Neural cell (in vitro differentiated cells): ENCODE measurements around the gene ARHGEF4. TPM values are rescaled to one million over a fixed set of nuclear protein-coding genes. Genes with fewer than 3 reads are reported as not detected.
"Not testable (repeated sequence)": the region's sequence is repeated elsewhere in the genome, so short reads cannot be mapped to it uniquely, and the experiment has no call there.

Experiments used
- H2AFZ ChIP-seq: fragments of 200-600, 300-800 bp; sonication (generic), shearing (Covaris generic); 2 replicates; pipeline ENCODE4 v1.6.0; 2014; ENCODE audit warnings: low read depth, mild to moderate bottlenecking, antibody characterized with exemption, low read length, moderate library complexity
- H3F3A ChIP-seq: fragments of 200-600 bp; shearing (Covaris generic); 2 replicates; pipeline ENCODE4 v1.6.1; 2016; ENCODE audit warnings: mild to moderate bottlenecking, moderate library complexity, mixed read lengths, antibody characterized with exemption, low read length; ENCODE audit not compliant: insufficient read depth, poor library complexity, severe bottlenecking
- H3K27ac ChIP-seq: fragments of 200-600, 300-800 bp; sonication (generic), shearing (Covaris generic); 2 replicates; pipeline ENCODE4 v1.5.1; 2014; ENCODE audit warnings: mild to moderate bottlenecking, low read length, moderate library complexity
- H3K27me3 ChIP-seq: fragments of 300-800, 200-600 bp; sonication (generic), shearing (Covaris generic); 2 replicates; pipeline ENCODE4 v1.6.0; 2014; ENCODE audit warnings: mild to moderate bottlenecking, low read depth, low read length, moderate library complexity; ENCODE audit not compliant: insufficient read depth
- H3K36me3 ChIP-seq: fragments of 300-800, 200-600 bp; sonication (generic), shearing (Covaris generic); 2 replicates; pipeline ENCODE4 v1.5.1; 2014; ENCODE audit warnings: mild to moderate bottlenecking, antibody characterized with exemption, low read length, moderate library complexity; ENCODE audit not compliant: insufficient read depth
- H3K4me2 ChIP-seq: fragments of 300-800, 200-600 bp; sonication (generic), shearing (Covaris generic); 2 replicates; pipeline ENCODE4 v1.6.0; 2014; ENCODE audit warnings: mild to moderate bottlenecking, low read length
- H3K4me3 ChIP-seq: fragments of 300-800, 200-600 bp; sonication (generic), shearing (Covaris generic); 2 replicates; pipeline ENCODE4 v1.5.1; 2014; ENCODE audit warnings: mild to moderate bottlenecking, low read length, moderate library complexity
- H3K79me2 ChIP-seq: fragments of 200-600 bp; shearing (Covaris generic); replicated peaks from 2 replicates; pipeline ENCODE4 v1.6.0; 2014; ENCODE audit warnings: mild to moderate bottlenecking, low read length, moderate library complexity; ENCODE audit not compliant: insufficient read depth
- H3K9ac ChIP-seq: fragments of 300-800, 200-600 bp; sonication (generic), shearing (Covaris generic); 2 replicates; pipeline ENCODE4 v1.6.1; 2016; ENCODE audit warnings: mild to moderate bottlenecking, low read length, mixed read lengths
- H3K9me2 ChIP-seq: fragments of 200-600 bp; shearing (Covaris generic); 2 replicates; pipeline ENCODE4 v1.6.1; 2016; ENCODE audit warnings: mild to moderate bottlenecking, low read length, mixed read lengths; ENCODE audit not compliant: insufficient read depth
- H3K9me3 ChIP-seq: fragments of 200-600, 300-800 bp; sonication (generic), shearing (Covaris generic); 2 replicates; pipeline ENCODE4 v1.6.1; 2016; ENCODE audit warnings: mild to moderate bottlenecking, mixed run types, low read length, moderate library complexity, mixed read lengths
- H4K20me1 ChIP-seq: fragments of 200-600 bp; shearing (Covaris generic); 2 replicates; pipeline ENCODE4 v1.6.1; 2016; ENCODE audit warnings: mild to moderate bottlenecking, mixed run types; ENCODE audit not compliant: insufficient read depth
- CTCF ChIP-seq: fragments of 450-650 bp; IDR thresholded peaks from 2 replicates; pipeline ENCODE4 v1.5.1; 2014; ENCODE audit warnings: antibody characterized with exemption, mild to moderate bottlenecking, moderate library complexity; ENCODE audit not compliant: poor library complexity, severe bottlenecking
- EP300 ChIP-seq: fragments of 450-650 bp; conservative IDR thresholded peaks from 2 replicates; pipeline ENCODE4 v1.6.1; 2014; ENCODE audit warnings: antibody characterized with exemption, mild to moderate bottlenecking, moderate library complexity; ENCODE audit not compliant: poor library complexity, severe bottlenecking
- EZH2 ChIP-seq: fragments of 200-600, 300-800 bp; shearing (Covaris generic), sonication (generic); IDR thresholded peaks from 2 replicates; pipeline ENCODE4 v1.6.1; 2014; ENCODE audit warnings: antibody characterized with exemption, low read length, borderline replicate concordance, mild to moderate bottlenecking; ENCODE audit not compliant: insufficient read depth, poor library complexity, severe bottlenecking
- MXI1 ChIP-seq: fragments of 450-650 bp; conservative IDR thresholded peaks from 2 replicates; pipeline ENCODE4 v1.6.1; 2014; ENCODE audit warnings: antibody characterized with exemption, mild to moderate bottlenecking; ENCODE audit not compliant: poor library complexity, severe bottlenecking
- POLR2AphosphoS5 ChIP-seq: IDR thresholded peaks from 2 replicates; pipeline ENCODE4 v1.6.1; 2012
- RAD21 ChIP-seq: fragments of 450-650 bp; conservative IDR thresholded peaks from 2 replicates; pipeline ENCODE4 v1.6.1; 2014; ENCODE audit warnings: antibody characterized with exemption, mild to moderate bottlenecking, moderate library complexity
- SMC3 ChIP-seq: fragments of 450-650 bp; conservative IDR thresholded peaks from 2 replicates; pipeline ENCODE4 v1.6.1; 2014; ENCODE audit warnings: antibody characterized with exemption, mild to moderate bottlenecking, moderate library complexity; ENCODE audit not compliant: poor library complexity
- TAF1 ChIP-seq: IDR thresholded peaks from 2 replicates; pipeline ENCODE4 v1.6.1; 2012; ENCODE audit warnings: low read depth
- polyA plus RNA-seq: library from polyadenylated mRNA; depleted of rRNA; stranded (reverse); fragments of >200 nt; gene quantifications from 2 replicates; pipeline ENCODE4 v1.2.3, GENCODE V29; 2014
- TF ChIP-seq, protein P1 (sequence below): IDR thresholded peaks from 2 replicates; pipeline ENCODE4 v1.6.1; 2012; ENCODE audit warnings: borderline replicate concordance

ARHGEF4 gene
- polyA plus RNA-seq, 1 donor from 2014 or later, result 45.9 TPM

- no peaks in the 10 kb centered on the region for H3F3A ChIP-seq
- H3K9ac ChIP-seq, result no peak overlapping the region
- H3K9me3 ChIP-seq, result no peaks in the 10 kb centered on the region
- no peaks in the 10 kb centered on the region for H3K36me3 ChIP-seq
- TF ChIP-seq CTCF, result no peak
- no peak for TF ChIP-seq EZH2
- TF ChIP-seq RAD21, result no peak
- no peak for TF ChIP-seq TAF1
- TF ChIP-seq MXI1, result no peak
- TF ChIP-seq SMC3, result no peak
- no peak for TF ChIP-seq POLR2AphosphoS5
- TF ChIP-seq, protein P1, sequence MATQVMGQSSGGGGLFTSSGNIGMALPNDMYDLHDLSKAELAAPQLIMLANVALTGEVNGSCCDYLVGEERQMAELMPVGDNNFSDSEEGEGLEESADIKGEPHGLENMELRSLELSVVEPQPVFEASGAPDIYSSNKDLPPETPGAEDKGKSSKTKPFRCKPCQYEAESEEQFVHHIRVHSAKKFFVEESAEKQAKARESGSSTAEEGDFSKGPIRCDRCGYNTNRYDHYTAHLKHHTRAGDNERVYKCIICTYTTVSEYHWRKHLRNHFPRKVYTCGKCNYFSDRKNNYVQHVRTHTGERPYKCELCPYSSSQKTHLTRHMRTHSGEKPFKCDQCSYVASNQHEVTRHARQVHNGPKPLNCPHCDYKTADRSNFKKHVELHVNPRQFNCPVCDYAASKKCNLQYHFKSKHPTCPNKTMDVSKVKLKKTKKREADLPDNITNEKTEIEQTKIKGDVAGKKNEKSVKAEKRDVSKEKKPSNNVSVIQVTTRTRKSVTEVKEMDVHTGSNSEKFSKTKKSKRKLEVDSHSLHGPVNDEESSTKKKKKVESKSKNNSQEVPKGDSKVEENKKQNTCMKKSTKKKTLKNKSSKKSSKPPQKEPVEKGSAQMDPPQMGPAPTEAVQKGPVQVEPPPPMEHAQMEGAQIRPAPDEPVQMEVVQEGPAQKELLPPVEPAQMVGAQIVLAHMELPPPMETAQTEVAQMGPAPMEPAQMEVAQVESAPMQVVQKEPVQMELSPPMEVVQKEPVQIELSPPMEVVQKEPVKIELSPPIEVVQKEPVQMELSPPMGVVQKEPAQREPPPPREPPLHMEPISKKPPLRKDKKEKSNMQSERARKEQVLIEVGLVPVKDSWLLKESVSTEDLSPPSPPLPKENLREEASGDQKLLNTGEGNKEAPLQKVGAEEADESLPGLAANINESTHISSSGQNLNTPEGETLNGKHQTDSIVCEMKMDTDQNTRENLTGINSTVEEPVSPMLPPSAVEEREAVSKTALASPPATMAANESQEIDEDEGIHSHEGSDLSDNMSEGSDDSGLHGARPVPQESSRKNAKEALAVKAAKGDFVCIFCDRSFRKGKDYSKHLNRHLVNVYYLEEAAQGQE, result no peak
- no peak for TF ChIP-seq EP300
- peaks cover 42% of the 10 kb centered on the region for H3K79me2 ChIP-seq
- H2AFZ ChIP-seq, result no peak overlapping the region
- no peak overlapping the region for H3K4me3 ChIP-seq
- H4K20me1 ChIP-seq, result no peaks in the 10 kb centered on the region
- no peaks in the 10 kb centered on the region for H3K9me2 ChIP-seq
- no peak overlapping the region for H3K4me2 ChIP-seq
- H3K27me3 ChIP-seq, result no peaks in the 10 kb centered on the region
- no peak overlapping the region for H3K27ac ChIP-seq
These were observed 228.1 kb downstream of the ARHGEF4 start for GRCh38 chr2:131064589-131065512.

DNA sequence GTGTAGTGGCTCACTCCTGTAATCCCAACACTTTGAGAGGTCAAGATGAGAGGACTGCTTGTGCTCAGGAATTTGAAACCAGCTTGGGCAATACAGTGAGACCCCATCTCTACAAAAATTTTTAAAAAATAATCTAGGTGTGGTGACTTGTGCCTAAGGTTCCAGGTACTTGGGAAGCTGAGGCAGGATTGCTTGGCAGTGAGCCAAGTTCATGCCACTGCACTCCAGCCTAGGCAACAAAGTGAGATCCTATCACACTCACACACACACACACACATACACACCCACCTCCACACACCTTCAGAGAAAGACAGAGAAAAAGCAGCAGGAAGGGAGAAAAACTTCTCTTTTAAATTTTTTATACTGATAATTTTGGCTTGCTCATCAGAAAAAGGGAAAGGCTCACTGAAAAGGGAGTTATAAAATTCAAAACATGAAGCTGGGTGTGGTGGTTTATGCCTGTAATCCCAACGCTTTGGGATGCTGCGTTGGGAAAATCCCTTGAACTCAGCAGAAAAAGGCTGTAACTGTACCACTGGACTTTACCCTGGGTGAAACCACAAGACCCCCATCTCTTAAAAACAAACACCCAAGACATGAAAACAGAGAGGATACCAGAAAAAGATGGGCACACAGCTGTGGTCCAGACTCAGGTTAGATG is 230.9 kb downstream of the ARHGEF4 start:
- Histone ChIP-seq H3K4me3 (no peak overlapping the region), H2AFZ (no peak overlapping the region), H3K36me3 (no peaks in the 10 kb centered on the region), H3K79me2 (peaks cover 31% of the 10 kb centered on the region), H3K9me2 (no peaks in the 10 kb centered on the region), H4K20me1 (no peaks in the 10 kb centered on the region), H3F3A (no peaks in the 10 kb centered on the region), H3K4me2 (no peak overlapping the region), H3K27ac (no peak overlapping the region), H3K9me3 (no peaks in the 10 kb centered on the region), H3K27me3 (no peaks in the 10 kb centered on the region), H3K9ac (no peak overlapping the region)
- TF ChIP-seq, protein P1, result no peak
- no peak for TF ChIP-seq TAF1
- no peak for TF ChIP-seq SMC3
- no peak for TF ChIP-seq CTCF
- TF ChIP-seq POLR2AphosphoS5, result no peak
- no peak for TF ChIP-seq EZH2
- TF ChIP-seq MXI1, result no peak
- TF ChIP-seq EP300, result no peak
- TF ChIP-seq RAD21, result no peak

DNA sequence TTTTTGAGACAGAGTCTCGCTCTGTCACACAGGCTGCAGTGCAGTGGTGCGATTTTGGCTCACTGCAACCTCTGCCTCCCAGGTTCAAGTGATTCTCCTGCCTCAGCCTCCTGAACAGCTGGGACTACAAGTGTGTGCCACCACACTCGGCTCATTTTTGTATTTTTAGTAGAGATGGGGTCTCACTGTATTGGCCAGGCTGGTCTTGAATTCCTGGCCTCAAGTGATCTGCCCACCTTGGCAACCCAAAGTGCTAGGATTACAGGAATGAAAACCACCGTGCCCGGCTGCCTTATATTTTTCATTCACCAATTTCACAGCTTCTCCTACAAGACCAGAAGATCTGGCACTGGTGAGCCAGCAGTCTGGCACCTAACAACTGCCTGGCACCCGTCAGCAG is 231.5 kb downstream of the ARHGEF4 start:
- not testable (repeated sequence) for H3K9me3 ChIP-seq, H3F3A ChIP-seq, H3K27me3 ChIP-seq, H4K20me1 ChIP-seq, H3K9me2 ChIP-seq, H2AFZ ChIP-seq, H3K4me3 ChIP-seq, H3K27ac ChIP-seq, H3K36me3 ChIP-seq, H3K9ac ChIP-seq, H3K4me2 ChIP-seq
- H3K79me2 ChIP-seq, result peaks cover 25% of the 10 kb centered on the region
